Activated naive CD4-positive, alpha-beta T cell treated with anti-CD3 and anti-CD28 coated beads, Interleukin-2, amount 50 U/mL, for 72 hours (primary cell): ENCODE measurements around the gene TWIST1. TPM values are rescaled to one million over a fixed set of nuclear protein-coding genes. Genes with fewer than 3 reads are reported as not detected.

Experiments
- ATAC-seq, 2 donors: fragments of 150-1000 bp; cut with Tn5 transposase; 2 replicates each; pipeline ENCODE4 v1.10.0; 2021; ENCODE audit warnings: mild to moderate bottlenecking in 2 of 2, moderate library complexity in 2 of 2
- DNase-seq, 2 donors: peaks; one replicate each; pipeline ENCODE4 v3.0.0; 2021 to 2022; ENCODE audit warnings: low spot score in 2 of 2
- H3K27ac Mint-ChIP-seq, 2 donors: one replicate each; pipeline ENCODE4 v1.8.0; 2022; ENCODE audit warnings: mild to moderate bottlenecking in 2 of 2, mixed read lengths in 2 of 2
- H3K36me3 Mint-ChIP-seq, 2 donors: one replicate each; pipeline ENCODE4 v1.8.0; 2022; ENCODE audit warnings: mixed read lengths in 2 of 2
- H3K9me3 Mint-ChIP-seq, 2 donors: one replicate each; pipeline ENCODE4 v1.8.0; 2022; ENCODE audit warnings: mixed read lengths in 2 of 2
- total RNA-seq, 2 donors: library from RNA; stranded (reverse); gene quantifications; one replicate each; pipeline ENCODE4 v1.2.3, GENCODE V29; 2022

The TWIST1 gene
- total RNA-seq, 2 donors from 2014 or later: not detected

- Mint-ChIP-seq H3K9me3 (peaks cover 0 to 3% of the 10 kb centered on the region in 2 donors), H3K36me3 (peaks cover 21 to 45% of the 10 kb centered on the region in 2 donors), H3K27ac (no peak overlapping the region)
- DNase-seq (no peak), ATAC-seq (no peak)
These were observed 11.9 kb downstream of the TWIST1 start for GRCh38 chr7:19105546-19105945.

GRCh38 chr7:19104811-19105210 lies 12.6 kb downstream of the TWIST1 start:
- no peak overlapping the region for H3K27ac Mint-ChIP-seq
- DNase-seq (no peak), ATAC-seq (no peak)
- peaks cover 21 to 45% of the 10 kb centered on the region in 2 donors for H3K36me3 Mint-ChIP-seq
- peaks cover 0 to 4% of the 10 kb centered on the region in 2 donors for H3K9me3 Mint-ChIP-seq

- Mint-ChIP-seq H3K27ac (no peak overlapping the region), H3K36me3 (peaks cover 6 to 27% of the 10 kb centered on the region in 2 donors), H3K9me3 (peaks cover 0 to 2% of the 10 kb centered on the region in 2 donors)
- DNase-seq (no peak), ATAC-seq (no peak)
These were observed 14.6 kb downstream of the TWIST1 start for GRCh38 chr7:19102884-19103283.

- H3K27ac Mint-ChIP-seq: no peak overlapping the region
- peaks cover 0 to 2% of the 10 kb centered on the region in 2 donors for H3K9me3 Mint-ChIP-seq
- peaks cover 0 to 19% of the 10 kb centered on the region in 2 donors for H3K36me3 Mint-ChIP-seq
- no peak for DNase-seq
- ATAC-seq: no peak
These were observed 15.5 kb downstream of the TWIST1 start for GRCh38 chr7:19101909-19102308.

- DNase-seq (no peak), ATAC-seq (no peak)
- peaks cover 0 to 14% of the 10 kb centered on the region in 2 donors for H3K36me3 Mint-ChIP-seq
- no peak overlapping the region for H3K27ac Mint-ChIP-seq
- peaks cover 0 to 2% of the 10 kb centered on the region in 2 donors for H3K9me3 Mint-ChIP-seq
These were observed 16.0 kb downstream of the TWIST1 start for GRCh38 chr7:19101472-19101871.

- Mint-ChIP-seq H3K9me3 (peaks cover 0 to 2% of the 10 kb centered on the region in 2 donors), H3K27ac (no peak overlapping the region), H3K36me3 (peaks cover 0 to 6% of the 10 kb centered on the region in 2 donors)
- DNase-seq: no peak
- ATAC-seq: no peak
These were observed 17.5 kb downstream of the TWIST1 start for GRCh38 chr7:19099924-19100323.

GRCh38 chr7:19099194-19099593 lies 18.2 kb downstream of the TWIST1 start:
- Mint-ChIP-seq H3K9me3 (peaks cover 0 to 2% of the 10 kb centered on the region in 2 donors), H3K36me3 (peaks cover 0 to 6% of the 10 kb centered on the region in 2 donors), H3K27ac (no peak overlapping the region)
- DNase-seq (no peak), ATAC-seq (no peak)

- Mint-ChIP-seq H3K9me3 (peaks cover 0 to 2% of the 10 kb centered on the region in 2 donors), H3K27ac (no peak overlapping the region), H3K36me3 (peaks cover 0 to 6% of the 10 kb centered on the region in 2 donors)
- DNase-seq: no peak
- no peak for ATAC-seq
These were observed 18.9 kb downstream of the TWIST1 start for GRCh38 chr7:19098510-19098909.

GRCh38 chr7:19097165-19098055 lies 20.0 kb downstream of the TWIST1 start:
- no peaks in the 10 kb centered on the region for H3K36me3 Mint-ChIP-seq
- H3K27ac Mint-ChIP-seq: no peak overlapping the region
- no peak for DNase-seq
- peaks cover 0 to 2% of the 10 kb centered on the region in 2 donors for H3K9me3 Mint-ChIP-seq
- no peak for ATAC-seq

GRCh38 chr7:19095353-19095860 lies 22.0 kb downstream of the TWIST1 start:
- Mint-ChIP-seq H3K36me3 (no peaks in the 10 kb centered on the region), H3K27ac (no peak overlapping the region), H3K9me3 (peaks cover 2 to 4% of the 10 kb centered on the region in 2 donors)
- no peak for DNase-seq
- no peak for ATAC-seq

- DNase-seq (no peak), ATAC-seq (no peak)
- H3K9me3 Mint-ChIP-seq: peaks cover 1 to 4% of the 10 kb centered on the region in 2 donors
- no peaks in the 10 kb centered on the region for H3K36me3 Mint-ChIP-seq
- no peak overlapping the region for H3K27ac Mint-ChIP-seq
These were observed 22.7 kb downstream of the TWIST1 start for GRCh38 chr7:19094598-19095352.

- no peak overlapping the region for H3K27ac Mint-ChIP-seq
- H3K9me3 Mint-ChIP-seq: peaks cover 0 to 4% of the 10 kb centered on the region in 2 donors
- no peak for DNase-seq
- no peaks in the 10 kb centered on the region for H3K36me3 Mint-ChIP-seq
- no peak for ATAC-seq
These were observed 23.3 kb downstream of the TWIST1 start for GRCh38 chr7:19094138-19094537.

GRCh38 chr7:19091550-19092200 lies 25.8 kb downstream of the TWIST1 start:
- no peak for DNase-seq
- H3K27ac Mint-ChIP-seq: no peak overlapping the region
- no peak for ATAC-seq
- H3K9me3 Mint-ChIP-seq: peaks cover 0 to 4% of the 10 kb centered on the region in 2 donors
- H3K36me3 Mint-ChIP-seq: no peaks in the 10 kb centered on the region

- Mint-ChIP-seq H3K9me3 (peaks cover 0 to 4% of the 10 kb centered on the region in 2 donors), H3K27ac (no peak overlapping the region), H3K36me3 (no peaks in the 10 kb centered on the region)
- ATAC-seq (no peak), DNase-seq (no peak)
These were observed 26.9 kb downstream of the TWIST1 start for GRCh38 chr7:19090526-19090925.

- no peak for ATAC-seq
- Mint-ChIP-seq H3K36me3 (no peaks in the 10 kb centered on the region), H3K9me3 (peaks cover 0 to 4% of the 10 kb centered on the region in 2 donors), H3K27ac (no peak overlapping the region)
- no peak for DNase-seq
These were observed 27.6 kb downstream of the TWIST1 start for GRCh38 chr7:19089797-19090196.

- Mint-ChIP-seq H3K27ac (no peak overlapping the region), H3K36me3 (no peaks in the 10 kb centered on the region), H3K9me3 (peaks cover 0 to 4% of the 10 kb centered on the region in 2 donors)
- ATAC-seq: no peak
- DNase-seq: no peak
These were observed 28.1 kb downstream of the TWIST1 start for GRCh38 chr7:19089378-19089777.

- DNase-seq: no peak
- Mint-ChIP-seq H3K27ac (no peak overlapping the region), H3K36me3 (no peaks in the 10 kb centered on the region), H3K9me3 (peaks cover 8 to 18% of the 10 kb centered on the region in 2 donors)
- no peak for ATAC-seq
These were observed 37.3 kb downstream of the TWIST1 start for GRCh38 chr7:19080093-19080492.
